GM23338 (cell line): ENCODE data around the gene SLC9A4. TPM values are rescaled to one million over a fixed set of nuclear protein-coding genes. Genes with fewer than 3 reads are reported as not detected.
A peak's percentile ranks its signal among the peaks of the same experiment; 100 is the strongest.

Source experiments
- ATAC-seq: fragments of 200-7000 bp; cut with Tn5 transposase; 3 replicates; pipeline ENCODE4 v1.9.1; 2020
- DNase-seq: peaks from one replicate; pipeline ENCODE4 v3.0.0-alpha.2; 2015; ENCODE audit warnings: low spot score
- H2AFZ ChIP-seq: fragments of 200-600 bp; sonication (generic); 2 replicates; pipeline ENCODE4 v1.8.0; 2016; ENCODE audit warnings: antibody characterized with exemption, mild to moderate bottlenecking, moderate library complexity
- H3F3A ChIP-seq: fragments of 200-600 bp; sonication (generic); replicated peaks from 2 replicates; pipeline ENCODE4 v1.8.0; 2017; ENCODE audit warnings: antibody characterized with exemption, mixed run types, low read depth
- H3K27ac ChIP-seq: fragments of 200-600 bp; sonication (generic); 2 replicates; pipeline ENCODE4 v1.6.1; 2016; ENCODE audit warnings: low read depth
- H3K27me3 ChIP-seq: fragments of 200-600 bp; sonication (generic); 2 replicates; pipeline ENCODE4 v1.8.0; 2016; ENCODE audit warnings: mild to moderate bottlenecking, mixed run types, moderate library complexity; ENCODE audit not compliant: insufficient read depth
- H3K36me3 ChIP-seq: fragments of 200-600 bp; sonication (generic); 2 replicates; pipeline ENCODE4 v1.8.0; 2016; ENCODE audit warnings: mild to moderate bottlenecking; ENCODE audit not compliant: insufficient read depth
- H3K4me1 ChIP-seq: fragments of 200-600 bp; sonication (generic); 2 replicates; pipeline ENCODE4 v1.8.0; 2016; ENCODE audit warnings: mild to moderate bottlenecking, moderate library complexity; ENCODE audit not compliant: insufficient read depth
- H3K4me2 ChIP-seq: fragments of 200-600 bp; sonication (generic); 2 replicates; pipeline ENCODE4 v1.7.1; 2017; ENCODE audit warnings: mixed run types
- H3K4me3 ChIP-seq: fragments of 200-600 bp; sonication (generic); 2 replicates; pipeline ENCODE4 v1.6.1; 2016; ENCODE audit warnings: mixed run types
- H3K79me2 ChIP-seq: fragments of 200-600 bp; sonication (generic); replicated peaks from 2 replicates; pipeline ENCODE4 v1.8.0; 2017; ENCODE audit warnings: mild to moderate bottlenecking; ENCODE audit not compliant: insufficient read depth
- H3K9me2 ChIP-seq: fragments of 200-600 bp; sonication (generic); 2 replicates; pipeline ENCODE4 v1.8.0; 2017; ENCODE audit not compliant: insufficient read depth
- H4K20me1 ChIP-seq: fragments of 200-600 bp; sonication (generic); replicated peaks from 2 replicates; pipeline ENCODE4 v1.8.0; 2017; ENCODE audit warnings: mild to moderate bottlenecking; ENCODE audit not compliant: insufficient read depth
- H3K27ac Mint-ChIP-seq: 2 replicates; pipeline ENCODE4 v1.8.0; 2020; ENCODE audit warnings: inconsistent platforms, mild to moderate bottlenecking, moderate library complexity, mixed read lengths
- H3K27me3 Mint-ChIP-seq: 3 replicates; pipeline ENCODE4 v1.8.0; 2022; ENCODE audit warnings: low read depth, mild to moderate bottlenecking, moderate library complexity, mixed read lengths, inconsistent platforms; ENCODE audit not compliant: insufficient read depth, poor library complexity
- H3K36me3 Mint-ChIP-seq: 3 replicates; pipeline ENCODE4 v1.8.0; 2021; ENCODE audit warnings: low read depth, mild to moderate bottlenecking, inconsistent platforms, moderate library complexity, mixed read lengths
- H3K4me1 Mint-ChIP-seq: 3 replicates; pipeline ENCODE4 v1.8.0; 2020; ENCODE audit warnings: mild to moderate bottlenecking, inconsistent platforms, mixed read lengths
- H3K4me3 Mint-ChIP-seq: 3 replicates; pipeline ENCODE4 v1.8.0; 2021; ENCODE audit warnings: moderate library complexity, mild to moderate bottlenecking, inconsistent platforms, mixed read lengths
- H3K9me3 Mint-ChIP-seq: 3 replicates; pipeline ENCODE4 v1.8.0; 2020; ENCODE audit warnings: moderate library complexity, mild to moderate bottlenecking, inconsistent platforms, mixed read lengths
- CTCF ChIP-seq, 2 experiments: fragments of 200-600 bp in 1 of 2; sonication (generic) in 1 of 2; conservative IDR thresholded peaks; 2 replicates each; pipeline versions ENCODE4 v1.5.1 to v1.6.1; 2016 to 2017; ENCODE audit warnings: antibody characterized with exemption in 2 of 2, low read depth in 2 of 2, mild to moderate bottlenecking in 2 of 2, moderate library complexity in 1 of 2
- EZH2phosphoT487 ChIP-seq: fragments of 200-600 bp; sonication (generic); IDR thresholded peaks from one replicate; pipeline ENCODE4 v1.8.1; 2018; ENCODE audit warnings: antibody characterized with exemption; ENCODE audit not compliant: unreplicated experiment
- NANOG ChIP-seq: IDR thresholded peaks from 2 replicates; pipeline ENCODE4 v1.6.1; 2016; ENCODE audit warnings: antibody characterized with exemption, borderline replicate concordance
- POLR2AphosphoS5 ChIP-seq: IDR thresholded peaks from 2 replicates; pipeline ENCODE4 v1.6.1; 2016; ENCODE audit warnings: antibody characterized with exemption, low read depth
- ZNF462 ChIP-seq: fragments of 250-450 bp; sonication (Bioruptor Pico); IDR thresholded peaks from 2 replicates; pipeline ENCODE4 v1.5.0; 2020; ENCODE audit warnings: mild to moderate bottlenecking, moderate library complexity
- polyA plus RNA-seq: library from polyadenylated mRNA; unstranded; fragments of >200 nt; fragmentation: Nextera tagmentation; extraction: Ambion mirVana; gene quantifications from 2 replicates; pipeline ENCODE4 v1.2.1, GENCODE V29; 2016
- total RNA-seq: library from RNA; depleted of rRNA; stranded (reverse); fragments of >200 nt; shearing (Covaris generic); gene quantifications from 2 replicates; pipeline ENCODE4 v1.2.3, GENCODE V29; 2014

SLC9A4 gene
- total and polyA plus RNA-seq, 2 experiments from 2014 or later, result not detected

- DNase-seq (peak; percentile 68), ATAC-seq (no peak)
- no peaks in the 10 kb centered on the region for H3K9me3 Mint-ChIP-seq
- Histone ChIP-seq H4K20me1 (no peaks in the 10 kb centered on the region), H3K9me2 (no peaks in the 10 kb centered on the region), H3K4me1 (no peaks in the 10 kb centered on the region), H3K4me2 (no peak overlapping the region), H3K36me3 (no peaks in the 10 kb centered on the region), H3K27me3 (no peaks in the 10 kb centered on the region), H2AFZ (no peak overlapping the region), H3F3A (no peaks in the 10 kb centered on the region), H3K27ac (no peak overlapping the region), H3K4me3 (no peak overlapping the region), H3K79me2 (no peaks in the 10 kb centered on the region)
- H3K27me3 Mint-ChIP-seq, result no peaks in the 10 kb centered on the region
- TF ChIP-seq CTCF (conservative IDR thresholded peaks at IDR 0.05; ENCODE audit: low read depth in 2 of 2), result peak; percentile 74 to 87
- TF ChIP-seq POLR2AphosphoS5, result no peak
- no peaks in the 10 kb centered on the region for H3K4me1 Mint-ChIP-seq
- no peak overlapping the region for H3K4me3 Mint-ChIP-seq
- no peak overlapping the region for H3K27ac Mint-ChIP-seq
- H3K36me3 Mint-ChIP-seq, result no peaks in the 10 kb centered on the region
Measured at GRCh38 chr2:102449370-102449974, 23.6 kb upstream of the SLC9A4 start.

GRCh38 chr2:102451968-102452367 is 21.1 kb upstream of the SLC9A4 start:
- Mint-ChIP-seq H3K27ac (no peak overlapping the region), H3K4me3 (no peak overlapping the region), H3K4me1 (no peaks in the 10 kb centered on the region), H3K36me3 (no peaks in the 10 kb centered on the region), H3K9me3 (no peaks in the 10 kb centered on the region; the same call in 1 of the 3 replicates), H3K27me3 (no peaks in the 10 kb centered on the region)
- Histone ChIP-seq H2AFZ (no peak overlapping the region), H3K4me2 (no peak overlapping the region), H3K27me3 (no peaks in the 10 kb centered on the region), H3F3A (no peaks in the 10 kb centered on the region), H3K9me2 (no peaks in the 10 kb centered on the region), H3K36me3 (no peaks in the 10 kb centered on the region), H3K27ac (no peak overlapping the region), H3K4me3 (no peak overlapping the region), H3K79me2 (no peaks in the 10 kb centered on the region), H4K20me1 (no peaks in the 10 kb centered on the region), H3K4me1 (no peaks in the 10 kb centered on the region)
- no peak for TF ChIP-seq EZH2phosphoT487
- TF ChIP-seq CTCF (conservative IDR thresholded peaks at IDR 0.05; ENCODE audit: low read depth in 2 of 2), result peak; percentile 13 to 56; a peak in 2 of 4 replicates
- ATAC-seq (peak; percentile 65), DNase-seq (peak; percentile 9)

- Mint-ChIP-seq H3K27me3 (no peaks in the 10 kb centered on the region), H3K36me3 (no peaks in the 10 kb centered on the region), H3K27ac (no peak overlapping the region), H3K9me3 (no peaks in the 10 kb centered on the region; the same call in 1 of the 3 replicates), H3K4me1 (no peaks in the 10 kb centered on the region), H3K4me3 (no peak overlapping the region)
- Histone ChIP-seq H3K27me3 (no peaks in the 10 kb centered on the region), H3K79me2 (no peaks in the 10 kb centered on the region), H3K9me2 (no peaks in the 10 kb centered on the region), H3K36me3 (no peaks in the 10 kb centered on the region), H3K27ac (no peak overlapping the region), H3K4me2 (no peak overlapping the region), H2AFZ (no peak overlapping the region), H3F3A (no peaks in the 10 kb centered on the region), H3K4me3 (no peak overlapping the region), H3K4me1 (no peaks in the 10 kb centered on the region), H4K20me1 (no peaks in the 10 kb centered on the region)
- no peak for ATAC-seq
- DNase-seq, result no peak
- TF ChIP-seq EZH2phosphoT487 (no peak), POLR2AphosphoS5 (no peak), NANOG (no peak), ZNF462 (CRISPR knock-in tag) (no peak)
Measured at GRCh38 chr2:102453501-102453900, 19.5 kb upstream of the SLC9A4 start.
